ENCODE results near the gene SPIRE2. TPM values are rescaled to one million over a fixed set of nuclear protein-coding genes. Genes with fewer than 3 reads are reported as not detected.
A peak's percentile ranks its signal among the peaks of the same experiment; 100 is the strongest.

Gene SPIRE2
- total and polyA plus RNA-seq, 9 of the 15 experiments (the other 6 are each of a cell fraction or from before 2014, with no cell fraction given): 0.70 to 7.5 (median 4.6) TPM

DNA sequence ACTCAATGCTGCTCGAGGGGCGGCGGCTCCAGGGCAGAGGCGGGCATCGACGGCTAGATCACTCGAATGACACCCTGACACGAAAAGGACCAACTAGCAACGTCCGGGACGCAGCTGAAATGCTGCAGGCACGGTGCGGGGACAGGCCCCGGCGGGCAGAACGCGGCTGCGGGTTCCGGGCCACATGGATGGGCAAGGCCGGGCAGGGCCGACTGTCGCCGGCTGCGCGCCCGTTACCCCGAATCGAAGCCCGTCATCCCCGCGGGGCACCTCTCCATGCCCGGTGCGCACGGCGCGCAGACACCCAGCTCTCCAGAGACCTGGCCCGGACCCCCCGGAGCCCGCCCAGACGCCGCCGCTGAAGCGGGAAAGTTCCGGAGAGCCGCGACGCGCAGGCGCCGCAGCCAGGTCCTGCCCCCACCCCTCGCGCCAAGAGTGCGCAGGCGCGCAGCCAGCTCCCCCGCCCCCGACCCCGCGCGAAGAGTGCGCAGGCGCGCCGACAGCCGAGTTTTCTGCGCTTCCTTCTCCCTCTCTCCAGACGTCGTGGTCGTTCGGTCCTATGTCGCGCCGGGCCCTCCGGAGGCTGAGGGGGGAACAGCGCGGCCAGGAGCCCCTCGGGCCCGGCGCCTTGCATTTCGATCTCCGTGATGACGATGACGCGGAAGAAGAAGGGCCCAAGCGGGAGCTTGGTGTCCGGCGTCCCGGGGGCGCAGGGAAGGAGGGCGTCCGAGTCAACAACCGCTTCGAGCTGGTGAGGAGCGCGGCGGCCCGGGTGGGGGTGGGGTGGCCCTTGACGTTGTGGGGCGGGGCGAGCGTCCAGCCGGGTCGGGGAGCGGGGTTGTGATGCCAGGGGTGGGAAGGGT lies 45.1 kb downstream of the SPIRE2 start, which contains the start of gene TCF25 (continued):
- TF ChIP-seq, protein P1, sequence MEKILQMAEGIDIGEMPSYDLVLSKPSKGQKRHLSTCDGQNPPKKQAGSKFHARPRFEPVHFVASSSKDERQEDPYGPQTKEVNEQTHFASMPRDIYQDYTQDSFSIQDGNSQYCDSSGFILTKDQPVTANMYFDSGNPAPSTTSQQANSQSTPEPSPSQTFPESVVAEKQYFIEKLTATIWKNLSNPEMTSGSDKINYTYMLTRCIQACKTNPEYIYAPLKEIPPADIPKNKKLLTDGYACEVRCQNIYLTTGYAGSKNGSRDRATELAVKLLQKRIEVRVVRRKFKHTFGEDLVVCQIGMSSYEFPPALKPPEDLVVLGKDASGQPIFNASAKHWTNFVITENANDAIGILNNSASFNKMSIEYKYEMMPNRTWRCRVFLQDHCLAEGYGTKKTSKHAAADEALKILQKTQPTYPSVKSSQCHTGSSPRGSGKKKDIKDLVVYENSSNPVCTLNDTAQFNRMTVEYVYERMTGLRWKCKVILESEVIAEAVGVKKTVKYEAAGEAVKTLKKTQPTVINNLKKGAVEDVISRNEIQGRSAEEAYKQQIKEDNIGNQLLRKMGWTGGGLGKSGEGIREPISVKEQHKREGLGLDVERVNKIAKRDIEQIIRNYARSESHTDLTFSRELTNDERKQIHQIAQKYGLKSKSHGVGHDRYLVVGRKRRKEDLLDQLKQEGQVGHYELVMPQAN (IDR thresholded peaks at IDR 0.05; ENCODE audit: borderline replicate concordance): 0 out of 2 replicates have a peak, but pooled peaks have one; percentile 11
- TF ChIP-seq PML (IDR thresholded peaks at IDR 0.05; ENCODE audit: low read length) (peak; percentile 84), ESRRB (CRISPR knock-in tag; IDR thresholded peaks at IDR 0.05; ENCODE audit: borderline replicate concordance) (no peak), ETV6 (IDR thresholded peaks at IDR 0.05; ENCODE audit: borderline replicate concordance in 1 of 2, low read depth in 2 of 2, low read length in 1 of 2) (no peak), ETV6 (CRISPR knock-in tag; IDR thresholded peaks at IDR 0.05; ENCODE audit: borderline replicate concordance) (0 out of 2 replicates have a peak, but pooled peaks have one; percentile 41), TAF9B (IDR thresholded peaks at IDR 0.05; ENCODE audit: partially characterized antibody) (peak; percentile 45), ZZZ3 (IDR thresholded peaks at IDR 0.05) (peak; percentile 70; the same call in 1 of the 2 replicates), RBM39 (optimal IDR thresholded peaks at IDR 0.05; ENCODE audit: low read depth, low read length) (no peak), RHOXF2B (CRISPR knock-in tag; conservative IDR thresholded peaks at IDR 0.05) (no peak), KDM1A (IDR thresholded peaks at IDR 0.05) (no peak), ZNF696 (CRISPR knock-in tag; conservative IDR thresholded peaks at IDR 0.05) (no peak), EWSR1 (IDR thresholded peaks at IDR 0.05; ENCODE audit: borderline replicate concordance, low read depth, partially characterized antibody) (no peak), PHF20 (IDR thresholded peaks at IDR 0.05; ENCODE audit: partially characterized antibody) (peak; percentile 72)
- TF ChIP-seq, protein P2, sequence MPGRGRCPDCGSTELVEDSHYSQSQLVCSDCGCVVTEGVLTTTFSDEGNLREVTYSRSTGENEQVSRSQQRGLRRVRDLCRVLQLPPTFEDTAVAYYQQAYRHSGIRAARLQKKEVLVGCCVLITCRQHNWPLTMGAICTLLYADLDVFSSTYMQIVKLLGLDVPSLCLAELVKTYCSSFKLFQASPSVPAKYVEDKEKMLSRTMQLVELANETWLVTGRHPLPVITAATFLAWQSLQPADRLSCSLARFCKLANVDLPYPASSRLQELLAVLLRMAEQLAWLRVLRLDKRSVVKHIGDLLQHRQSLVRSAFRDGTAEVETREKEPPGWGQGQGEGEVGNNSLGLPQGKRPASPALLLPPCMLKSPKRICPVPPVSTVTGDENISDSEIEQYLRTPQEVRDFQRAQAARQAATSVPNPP (IDR thresholded peaks at IDR 0.05; ENCODE audit: borderline replicate concordance, insufficient read depth, insufficient read length): no peak
- TF ChIP-seq, protein P3, sequence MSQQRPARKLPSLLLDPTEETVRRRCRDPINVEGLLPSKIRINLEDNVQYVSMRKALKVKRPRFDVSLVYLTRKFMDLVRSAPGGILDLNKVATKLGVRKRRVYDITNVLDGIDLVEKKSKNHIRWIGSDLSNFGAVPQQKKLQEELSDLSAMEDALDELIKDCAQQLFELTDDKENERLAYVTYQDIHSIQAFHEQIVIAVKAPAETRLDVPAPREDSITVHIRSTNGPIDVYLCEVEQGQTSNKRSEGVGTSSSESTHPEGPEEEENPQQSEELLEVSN (IDR thresholded peaks at IDR 0.05; ENCODE audit: borderline replicate concordance in 1 of 2, extremely low read depth in 1 of 2, insufficient read depth in 1 of 2, insufficient read length in 1 of 2, low read depth in 1 of 2, low read length in 1 of 2, poor library complexity in 1 of 2, severe bottlenecking in 1 of 2): peak; percentile 94 to 99
- TF ChIP-seq, protein P4, sequence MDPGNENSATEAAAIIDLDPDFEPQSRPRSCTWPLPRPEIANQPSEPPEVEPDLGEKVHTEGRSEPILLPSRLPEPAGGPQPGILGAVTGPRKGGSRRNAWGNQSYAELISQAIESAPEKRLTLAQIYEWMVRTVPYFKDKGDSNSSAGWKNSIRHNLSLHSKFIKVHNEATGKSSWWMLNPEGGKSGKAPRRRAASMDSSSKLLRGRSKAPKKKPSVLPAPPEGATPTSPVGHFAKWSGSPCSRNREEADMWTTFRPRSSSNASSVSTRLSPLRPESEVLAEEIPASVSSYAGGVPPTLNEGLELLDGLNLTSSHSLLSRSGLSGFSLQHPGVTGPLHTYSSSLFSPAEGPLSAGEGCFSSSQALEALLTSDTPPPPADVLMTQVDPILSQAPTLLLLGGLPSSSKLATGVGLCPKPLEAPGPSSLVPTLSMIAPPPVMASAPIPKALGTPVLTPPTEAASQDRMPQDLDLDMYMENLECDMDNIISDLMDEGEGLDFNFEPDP (CRISPR knock-in tag; IDR thresholded peaks at IDR 0.05): no peak
- TF ChIP-seq, protein P5, sequence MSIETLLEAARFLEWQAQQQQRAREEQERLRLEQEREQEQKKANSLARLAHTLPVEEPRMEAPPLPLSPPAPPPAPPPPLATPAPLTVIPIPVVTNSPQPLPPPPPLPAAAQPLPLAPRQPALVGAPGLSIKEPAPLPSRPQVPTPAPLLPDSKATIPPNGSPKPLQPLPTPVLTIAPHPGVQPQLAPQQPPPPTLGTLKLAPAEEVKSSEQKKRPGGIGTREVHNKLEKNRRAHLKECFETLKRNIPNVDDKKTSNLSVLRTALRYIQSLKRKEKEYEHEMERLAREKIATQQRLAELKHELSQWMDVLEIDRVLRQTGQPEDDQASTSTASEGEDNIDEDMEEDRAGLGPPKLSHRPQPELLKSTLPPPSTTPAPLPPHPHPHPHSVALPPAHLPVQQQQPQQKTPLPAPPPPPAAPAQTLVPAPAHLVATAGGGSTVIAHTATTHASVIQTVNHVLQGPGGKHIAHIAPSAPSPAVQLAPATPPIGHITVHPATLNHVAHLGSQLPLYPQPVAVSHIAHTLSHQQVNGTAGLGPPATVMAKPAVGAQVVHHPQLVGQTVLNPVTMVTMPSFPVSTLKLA (conservative IDR thresholded peaks at IDR 0.05): 0 out of 4 replicates have a peak, but pooled peaks of 1 of the 2 experiments have one; percentile 58
- TF ChIP-seq, protein P6, sequence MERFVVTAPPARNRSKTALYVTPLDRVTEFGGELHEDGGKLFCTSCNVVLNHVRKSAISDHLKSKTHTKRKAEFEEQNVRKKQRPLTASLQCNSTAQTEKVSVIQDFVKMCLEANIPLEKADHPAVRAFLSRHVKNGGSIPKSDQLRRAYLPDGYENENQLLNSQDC (CRISPR knock-in tag; IDR thresholded peaks at IDR 0.05): no peak

Data from K562 (cell line).